H1 (cell line): ENCODE data around the gene TADA3. TPM values are rescaled to one million over a fixed set of nuclear protein-coding genes. Genes with fewer than 3 reads are reported as not detected.

Experiments
- CTCF ChIA-PET: fragments of 300-600 bp; sonication (Branson Sonifier 250); formaldehyde crosslinking; loops from one replicate; lab custom pipeline; 2021; ENCODE audit not compliant: partially characterized antibody; lab: Charles Lee
- POLR2A ChIA-PET: fragments of 300-600 bp; sonication (Branson Sonifier 250); formaldehyde crosslinking; loops from one replicate; lab custom pipeline; 2021; ENCODE audit warnings: inconsistent platforms; ENCODE audit not compliant: partially characterized antibody; lab: Charles Lee
- DNase-seq, 2 experiments: peaks; one replicate each; pipeline versions ENCODE4 v3.0.0 to v3.0.0-alpha.2; 2010 to 2022; ENCODE audit warnings: low spot score in 2 of 2, low read depth in 1 of 2, mixed read lengths in 1 of 2
- FAIRE-seq: peaks from 2 replicates; lab custom pipeline; 2011; peaks lifted over from hg19 to GRCh38; lab: Jason Lieb, UNC
- H2AFZ ChIP-seq: 2 replicates; pipeline ENCODE4 v1.8.1; 2012; ENCODE audit warnings: low read length, inconsistent platforms
- H2AK5ac ChIP-seq: 2 replicates; pipeline ENCODE4 v1.6.1; 2013; ENCODE audit warnings: low read depth, low read length
- H2BK120ac ChIP-seq: replicated peaks from 2 replicates; pipeline ENCODE3; 2013; ENCODE audit warnings: low read depth, low read length, inconsistent platforms
- H2BK12ac ChIP-seq: 2 replicates; pipeline ENCODE4 v1.6.1; 2013; ENCODE audit warnings: low read depth, low read length
- H2BK15ac ChIP-seq: 2 replicates; pipeline ENCODE4 v1.6.1; 2013; ENCODE audit warnings: low read length
- H2BK20ac ChIP-seq: 2 replicates; pipeline ENCODE4 v1.6.1; 2013; ENCODE audit warnings: low read length
- H2BK5ac ChIP-seq: 2 replicates; pipeline ENCODE4 v1.6.1; 2013; ENCODE audit warnings: low read depth, low read length
- H3K14ac ChIP-seq: 2 replicates; pipeline ENCODE4 v1.6.1; 2013; ENCODE audit warnings: inconsistent platforms; ENCODE audit not compliant: insufficient read length
- H3K18ac ChIP-seq: 2 replicates; pipeline ENCODE4 v1.6.1; 2013; ENCODE audit warnings: low read length; ENCODE audit errors: extremely low read depth
- H3K23ac ChIP-seq: 2 replicates; pipeline ENCODE4 v1.6.1; 2013; ENCODE audit warnings: inconsistent platforms; ENCODE audit not compliant: insufficient read length
- H3K23me2 ChIP-seq: 2 replicates; pipeline ENCODE4 v1.6.1; 2013; ENCODE audit warnings: low read depth, low read length
- H3K27ac ChIP-seq: 2 replicates; pipeline ENCODE4 v1.6.1; 2011; ENCODE audit warnings: low read depth, low read length, inconsistent platforms
- H3K27me3 ChIP-seq, 4 experiments: replicated peaks in 1 of 4; 1 replicate in 1 of 4; 2 replicates in 3 of 4; pipeline versions ENCODE4 v1.6.1 to v1.8.1; 2011 to 2013; ENCODE audit warnings: low read length in 3 of 4, mild to moderate bottlenecking in 3 of 4, inconsistent platforms in 2 of 4, mixed read lengths in 2 of 4, moderate library complexity in 1 of 4; ENCODE audit not compliant: control insufficient read depth in 3 of 4, insufficient read depth in 3 of 4; ENCODE audit errors: extremely low read depth in 1 of 4
- H3K36me3 ChIP-seq, 4 experiments: 2 replicates each; pipeline versions ENCODE4 v1.6.1 to v1.8.1; 2011 to 2013; ENCODE audit warnings: mild to moderate bottlenecking in 4 of 4, low read length in 3 of 4, moderate library complexity in 2 of 4, control low read depth in 1 of 4, inconsistent platforms in 1 of 4; ENCODE audit not compliant: insufficient read depth in 4 of 4, control insufficient read depth in 2 of 4
- H3K4ac ChIP-seq: replicated peaks from 2 replicates; pipeline ENCODE3; 2013; ENCODE audit warnings: low read length, low read depth, mixed read lengths, inconsistent platforms; ENCODE audit not compliant: insufficient read length
- H3K4me1 ChIP-seq, 4 experiments: replicated peaks in 1 of 4; 1 replicate in 1 of 4; 2 replicates in 3 of 4; pipeline versions ENCODE4 v1.6.1 to v1.8.1; 2011 to 2013; ENCODE audit warnings: low read length in 3 of 4, inconsistent platforms in 2 of 4, mixed read lengths in 1 of 4; ENCODE audit not compliant: insufficient read depth in 4 of 4, control insufficient read depth in 3 of 4
- H3K4me2 ChIP-seq, 2 experiments: 2 replicates each; pipeline versions ENCODE4 v1.6.1 to v1.8.1; 2011 to 2013; ENCODE audit warnings: low read depth in 2 of 2, low read length in 2 of 2, control low read depth in 1 of 2, inconsistent platforms in 1 of 2, mild to moderate bottlenecking in 1 of 2; ENCODE audit not compliant: insufficient read depth in 1 of 2
- H3K4me3 ChIP-seq, 4 experiments: fragments of 200-600, 300-600 bp in 1 of 4; sonication (generic), shearing (Covaris generic), sonication (Bioruptor Twin) in 1 of 4; 2 replicates each; pipeline versions ENCODE4 v1.5.1 to v1.8.1; 2011 to 2016; ENCODE audit warnings: low read length in 4 of 4, low read depth in 3 of 4, control low read depth in 2 of 4, inconsistent platforms in 2 of 4, mild to moderate bottlenecking in 2 of 4, mixed read lengths in 1 of 4, moderate library complexity in 1 of 4; ENCODE audit not compliant: insufficient read depth in 2 of 4; ENCODE audit errors: extremely low read depth in 1 of 4
- H3K56ac ChIP-seq: replicated peaks from 2 replicates; pipeline ENCODE3; 2013; ENCODE audit warnings: low read depth, mild to moderate bottlenecking, mixed read lengths, low read length, inconsistent platforms; ENCODE audit not compliant: insufficient read length
- H3K79me1 ChIP-seq: 2 replicates; pipeline ENCODE4 v1.6.1; 2013; ENCODE audit warnings: low read depth, low read length, control low read depth
- H3K79me2 ChIP-seq, 2 experiments: 2 replicates each; pipeline versions ENCODE4 v1.6.1 to v1.8.1; 2012 to 2013; ENCODE audit warnings: low read length in 2 of 2, mild to moderate bottlenecking in 2 of 2, inconsistent platforms in 1 of 2; ENCODE audit not compliant: insufficient read depth in 2 of 2, control insufficient read depth in 1 of 2
- H3K9ac ChIP-seq, 4 experiments: replicated peaks in 1 of 4; 1 replicate in 1 of 4; 2 replicates in 3 of 4; pipeline versions ENCODE4 v1.6.1 to v1.8.1; 2011 to 2013; ENCODE audit warnings: low read depth in 3 of 4, low read length in 3 of 4, control low read depth in 2 of 4, mild to moderate bottlenecking in 2 of 4, moderate library complexity in 2 of 4, inconsistent platforms in 1 of 4; ENCODE audit errors: extremely low read depth in 1 of 4
- H3K9me3 ChIP-seq, 2 experiments: 2 replicates each; pipeline versions ENCODE4 v1.6.1 to v1.8.1; 2012 to 2013; ENCODE audit warnings: mild to moderate bottlenecking in 2 of 2, moderate library complexity in 2 of 2, control low read depth in 1 of 2, inconsistent platforms in 1 of 2, low read depth in 1 of 2, low read length in 1 of 2, mixed read lengths in 1 of 2; ENCODE audit not compliant: insufficient read depth in 2 of 2
- H4K20me1 ChIP-seq, 2 experiments: replicated peaks in 1 of 2; 2 replicates each; pipeline versions ENCODE3 to v1.8.1; 2011 to 2013; ENCODE audit warnings: inconsistent platforms in 2 of 2, low read length in 2 of 2, mild to moderate bottlenecking in 1 of 2; ENCODE audit not compliant: insufficient read depth in 2 of 2, control insufficient read depth in 1 of 2
- H4K5ac ChIP-seq: 2 replicates; pipeline ENCODE4 v1.6.1; 2013; ENCODE audit warnings: low read length, low read depth, mixed read lengths, inconsistent platforms; ENCODE audit not compliant: insufficient read length
- H4K8ac ChIP-seq: 2 replicates; pipeline ENCODE4 v1.8.0; 2013; ENCODE audit warnings: mild to moderate bottlenecking, moderate library complexity, low read length, inconsistent platforms; ENCODE audit not compliant: insufficient read depth; ENCODE audit errors: extremely low read depth
- H4K91ac ChIP-seq: replicated peaks from 2 replicates; pipeline ENCODE3; 2013; ENCODE audit warnings: low read length, mixed read lengths, inconsistent platforms; ENCODE audit not compliant: insufficient read length
- ATF3 ChIP-seq: IDR thresholded peaks from 2 replicates; pipeline ENCODE4 v1.6.1; 2011; ENCODE audit warnings: low read depth, mild to moderate bottlenecking, low read length; ENCODE audit not compliant: insufficient read depth
- E2F6 ChIP-seq: IDR thresholded peaks from 2 replicates; pipeline ENCODE4 v1.6.1; 2012; ENCODE audit warnings: inconsistent platforms
- GABPA ChIP-seq: IDR thresholded peaks from 2 replicates; pipeline ENCODE4 v1.6.1; 2011; ENCODE audit warnings: mild to moderate bottlenecking, low read length, moderate library complexity, borderline replicate concordance; ENCODE audit not compliant: insufficient read depth
- JUN ChIP-seq: IDR thresholded peaks from 2 replicates; pipeline ENCODE4 v1.6.1; 2011; ENCODE audit warnings: low read depth, mild to moderate bottlenecking, improper control_type of control experiment, low read length
- KDM4A ChIP-seq: IDR thresholded peaks from one replicate; pipeline ENCODE4 v1.7.1; 2012; ENCODE audit warnings: low read depth, mild to moderate bottlenecking, moderate library complexity, low read length, inconsistent platforms; ENCODE audit not compliant: severe bottlenecking
- RFX5 ChIP-seq: IDR thresholded peaks from 2 replicates; pipeline ENCODE4 v1.6.1; 2011; ENCODE audit warnings: low read depth, low read length, improper control_type of control experiment, borderline replicate concordance
- SIN3A ChIP-seq, 2 experiments: IDR thresholded peaks in 1 of 2; conservative IDR thresholded peaks in 1 of 2; 2 replicates each; pipeline ENCODE4 v1.6.1; 2011 to 2012; ENCODE audit warnings: low read length in 2 of 2, improper control_type of control experiment in 1 of 2, low read depth in 1 of 2, mild to moderate bottlenecking in 1 of 2
- WGBS, 2 experiments: shearing (Covaris generic) in 1 of 2; methylation state at CpG; one replicate each; pipeline versions ENCODE4 v1.1.6 to v1.1.7; 2013 to 2015; ENCODE audit warnings: low lambda C conversion rate in 2 of 2, mixed read lengths in 2 of 2, inconsistent platforms in 1 of 2, low coverage in 1 of 2, missing lambda C conversion rate in 1 of 2; ENCODE audit not compliant: insufficient replicate concordance in 2 of 2, insufficient coverage in 1 of 2, insufficient read length in 1 of 2; ENCODE audit errors: extremely low coverage in 1 of 2, missing lambda C conversion rate in 1 of 2; 5-methylcytosine and 5-hydroxymethylcytosine counted together
- polyA plus RNA-seq, 7 experiments: library from polyadenylated mRNA; depleted of rRNA in 3 of 7; stranded (reverse) in 5 of 7; unstranded in 2 of 7; fragments of >200 nt in 5 of 7; fragments of 200-250 nt in 2 of 7; gene quantifications; 1 replicate in 5 of 7; 2 replicates in 1 of 7; 4 replicates in 1 of 7; pipeline versions ENCODE4 v1.2.1 to v1.2.3, GENCODE V29; 2011 to 2013; ENCODE audit warnings: missing spikeins in 2 of 7, mixed read lengths in 2 of 7
- total RNA-seq: library from RNA; stranded (reverse); fragmentation: NEBNext Ultra II Directional; extraction: Animal tissue kit (Norgen Biotek cat#: 25700); gene quantifications from 2 replicates; pipeline ENCODE4 v1.2.1, GENCODE V29; 2021

The TADA3 gene
- total and polyA plus RNA-seq, 2 of the 8 experiments (the other 6 are each of a cell fraction or from before 2014, with no cell fraction given), result 43.4 to 50.3 TPM

GRCh38 chr3:9837701-9838582 lies 45.7 kb upstream of the TADA3 start:
- no peak overlapping the region for H3K56ac ChIP-seq
- H2BK12ac ChIP-seq, result no peak overlapping the region
- DNase-seq, result no peak
- peaks cover 2% of the 10 kb centered on the region; the same call in 1 of the 2 replicates for H3K23me2 ChIP-seq
- no peak overlapping the region for H3K4me2 ChIP-seq
- H3K23ac ChIP-seq, result no peak overlapping the region
- POLR2A ChIA-PET, result no interaction called here
- no peak overlapping the region for H2BK20ac ChIP-seq
- H4K5ac ChIP-seq, result no peak overlapping the region
- WGBS, 2 experiments, result 92% methylated on average over 12 of the region's 12 CpGs; no CpG with 5 or more reads in 1 of the 2 experiments
- no peak overlapping the region for H3K4ac ChIP-seq
- no peak overlapping the region for H3K4me3 ChIP-seq
- H2AFZ ChIP-seq, result no peak overlapping the region
- FAIRE-seq, result no peak
- H2BK120ac ChIP-seq, result no peak overlapping the region
- H3K79me1 ChIP-seq, result no peaks in the 10 kb centered on the region
- no peaks in the 10 kb centered on the region for H3K79me2 ChIP-seq
- no peak overlapping the region; the same call in 1 of the 2 replicates for H4K8ac ChIP-seq
- no peak overlapping the region for H3K14ac ChIP-seq
- H3K4me1 ChIP-seq, result 0 out of 7 replicates have a peak, but pooled peaks cover 0 to 4% (median 0%) of the 10 kb centered on the region in 4 experiments
- no peaks in the 10 kb centered on the region for H3K27me3 ChIP-seq
- no peaks in the 10 kb centered on the region for H3K9me3 ChIP-seq
- H3K9ac ChIP-seq, result no peak overlapping the region
- H2BK5ac ChIP-seq, result no peak overlapping the region
- H2BK15ac ChIP-seq, result no peak overlapping the region
- no peak overlapping the region for H4K91ac ChIP-seq
- TF ChIP-seq KDM4A (no peak), ATF3 (no peak), GABPA (no peak), E2F6 (no peak), SIN3A (conservative IDR thresholded peaks at IDR 0.05 in 1 of 2, IDR thresholded peaks at IDR 0.05 in 1 of 2; ENCODE audit: low read depth in 1 of 2, low read length in 2 of 2) (no peak), RFX5 (no peak), JUN (no peak)
- peaks cover 3 to 37% (median 18%) of the 10 kb centered on the region in 4 experiments; a peak in 7 of 8 replicates for H3K36me3 ChIP-seq
- no peak overlapping the region for H2AK5ac ChIP-seq
- H3K27ac ChIP-seq, result no peak overlapping the region
- H4K20me1 ChIP-seq, result peaks cover 0 to 11% of the 10 kb centered on the region in 2 experiments
- CTCF ChIA-PET, result interaction anchor here (0.8 to 7.5 kb wide), 4 partner anchors 9 to 95 kb away, joined by 3 to 74 read pairs (median 4); no protein-coding TSS in a partner anchor
- H3K18ac ChIP-seq, result no peak overlapping the region
